Prostate gland (tissue), 2 donors: Measurements from ENCODE around the gene PAXX. TPM values are rescaled to one million over a fixed set of nuclear protein-coding genes. Genes with fewer than 3 reads are reported as not detected.

Experiments
- DNase-seq: peaks from one replicate; pipeline ENCODE4 v3.0.0-alpha.2; 2019; ENCODE audit warnings: low spot score
- H3K27ac ChIP-seq, 2 donors: fragments of 200-600 bp; sonication (generic); 2 replicates each; pipeline ENCODE4 v1.5.1; 2017 to 2019
- H3K27me3 ChIP-seq: fragments of 200-600 bp; sonication (generic); replicated peaks from 2 replicates; pipeline ENCODE4 v1.5.1; 2019; ENCODE audit not compliant: insufficient read depth
- H3K36me3 ChIP-seq, 2 donors: fragments of 200-600 bp; sonication (generic); 1 replicate in 1 of 2; 2 replicates in 1 of 2; pipeline versions ENCODE4 v1.5.1 to v1.8.1; 2017 to 2019
- H3K4me1 ChIP-seq: fragments of 200-600 bp; sonication (generic); replicated peaks from 2 replicates; pipeline ENCODE4 v1.5.1; 2019
- H3K4me3 ChIP-seq, 2 donors: fragments of 200-600 bp; sonication (generic); 2 replicates each; pipeline ENCODE4 v1.5.1; 2017 to 2019
- H3K9me3 ChIP-seq: fragments of 200-600 bp; sonication (generic); 2 replicates; pipeline ENCODE4 v1.5.1; 2017
- CTCF ChIP-seq, 4 experiments: fragments of 200-600 bp in 2 of 4; fragments of 450-650 bp in 2 of 4; sonication (generic) in 2 of 4; IDR thresholded peaks; 1 replicate in 3 of 4; 2 replicates in 1 of 4; pipeline ENCODE4 v1.5.1; 2016 to 2019; ENCODE audit warnings: antibody characterized with exemption in 4 of 4, mild to moderate bottlenecking in 2 of 4, moderate library complexity in 2 of 4
- POLR2A ChIP-seq: fragments of 450-650 bp; IDR thresholded peaks from one replicate; pipeline ENCODE4 v1.6.1; 2016; ENCODE audit warnings: antibody characterized with exemption, mild to moderate bottlenecking
- POLR2AphosphoS5 ChIP-seq: sonication (generic); formaldehyde crosslinking; IDR thresholded peaks from one replicate; pipeline ENCODE4 v1.6.1; 2017; ENCODE audit warnings: antibody characterized with exemption
- WGBS: methylation state at CpG from one replicate; pipeline ENCODE4 v1.1.5; 2018; 5-methylcytosine and 5-hydroxymethylcytosine counted together
- intact Hi-C: fragments of 100-400 bp; cut with DNase I; formaldehyde crosslinking; loops from one replicate; pipeline ENCODE4 v1.14.2; 2022
- total RNA-seq, 2 donors: library from RNA; depleted of rRNA; stranded (reverse); fragments of >200 nt; gene quantifications; one replicate each; pipeline ENCODE4 v1.1.0, GENCODE V29; 2016

The PAXX gene
- total RNA-seq, 2 donors from 2014 or later: 61.6 to 71.8 TPM

GRCh38 chr9:136978865-136979544, 13.2 kb upstream of the PAXX start:
- Histone ChIP-seq H3K4me3 (no peak overlapping the region), H3K9me3 (no peaks in the 10 kb centered on the region), H3K36me3 (no peaks in the 10 kb centered on the region), H3K4me1 (no peaks in the 10 kb centered on the region), H3K27ac (no peak overlapping the region), H3K27me3 (no peaks in the 10 kb centered on the region)
- TF ChIP-seq POLR2A: no peak
- TF ChIP-seq POLR2AphosphoS5: no peak
- no peak for TF ChIP-seq CTCF (IDR thresholded peaks at IDR 0.05)
- WGBS: 61% methylated on average over 30 of the region's 41 CpGs
- no peak for DNase-seq
- intact Hi-C loops: no loop called here

GRCh38 chr9:136979769-136980587, 12.2 kb upstream of the PAXX start:
- Histone ChIP-seq H3K4me1 (no peaks in the 10 kb centered on the region), H3K27me3 (peaks cover 1% of the 10 kb centered on the region), H3K9me3 (no peaks in the 10 kb centered on the region), H3K36me3 (no peaks in the 10 kb centered on the region), H3K27ac (no peak overlapping the region), H3K4me3 (no peak overlapping the region)
- DNase-seq: no peak
- WGBS: 87% methylated on average over 20 of the region's 26 CpGs
- intact Hi-C loops: no loop called here
- TF ChIP-seq POLR2A (no peak), CTCF (IDR thresholded peaks at IDR 0.05) (no peak), POLR2AphosphoS5 (no peak)

GRCh38 chr9:136980669-136981478, 11.3 kb upstream of the PAXX start:
- no peaks in the 10 kb centered on the region for H3K4me1 ChIP-seq
- no peak overlapping the region for H3K27ac ChIP-seq
- H3K4me3 ChIP-seq: no peak overlapping the region
- DNase-seq: no peak
- H3K9me3 ChIP-seq: no peaks in the 10 kb centered on the region
- intact Hi-C loops: no loop called here
- 93% methylated on average over 16 of the region's 16 CpGs for WGBS
- peaks cover 1% of the 10 kb centered on the region for H3K27me3 ChIP-seq
- H3K36me3 ChIP-seq: no peaks in the 10 kb centered on the region
- no peak for TF ChIP-seq POLR2A
- TF ChIP-seq CTCF (IDR thresholded peaks at IDR 0.05): no peak
- no peak for TF ChIP-seq POLR2AphosphoS5

- intact Hi-C loops: no loop called here
- whole genome bisulfite sequencing: 58% methylated on average over 16 of the region's 17 CpGs
- Histone ChIP-seq H3K36me3 (no peaks in the 10 kb centered on the region), H3K9me3 (no peaks in the 10 kb centered on the region), H3K4me3 (no peak overlapping the region), H3K27ac (no peak overlapping the region), H3K4me1 (no peaks in the 10 kb centered on the region), H3K27me3 (peaks cover 1% of the 10 kb centered on the region)
- TF ChIP-seq CTCF (IDR thresholded peaks at IDR 0.05): no peak
- TF ChIP-seq POLR2AphosphoS5: no peak
- no peak for TF ChIP-seq POLR2A
- no peak for DNase-seq
Measured at GRCh38 chr9:136981588-136982231, 10.5 kb upstream of the PAXX start.
